GM21619 (cell line): ENCODE results near the gene DDX42.
"Not testable (repeated sequence)": the region's sequence is repeated elsewhere in the genome, so short reads cannot be mapped to it uniquely, and the experiment has no call there.

Experiments used
- ATAC-seq: cut with Tn5 transposase; IDR thresholded peaks from one replicate; pipeline ENCODE4 v1.9.1; 2021; ENCODE audit not compliant: unreplicated experiment

Gene DDX42

GRCh38 chr17:63837962-63838600, 64.1 kb downstream of the DDX42 start:
- ATAC-seq, result no peak

DNA sequence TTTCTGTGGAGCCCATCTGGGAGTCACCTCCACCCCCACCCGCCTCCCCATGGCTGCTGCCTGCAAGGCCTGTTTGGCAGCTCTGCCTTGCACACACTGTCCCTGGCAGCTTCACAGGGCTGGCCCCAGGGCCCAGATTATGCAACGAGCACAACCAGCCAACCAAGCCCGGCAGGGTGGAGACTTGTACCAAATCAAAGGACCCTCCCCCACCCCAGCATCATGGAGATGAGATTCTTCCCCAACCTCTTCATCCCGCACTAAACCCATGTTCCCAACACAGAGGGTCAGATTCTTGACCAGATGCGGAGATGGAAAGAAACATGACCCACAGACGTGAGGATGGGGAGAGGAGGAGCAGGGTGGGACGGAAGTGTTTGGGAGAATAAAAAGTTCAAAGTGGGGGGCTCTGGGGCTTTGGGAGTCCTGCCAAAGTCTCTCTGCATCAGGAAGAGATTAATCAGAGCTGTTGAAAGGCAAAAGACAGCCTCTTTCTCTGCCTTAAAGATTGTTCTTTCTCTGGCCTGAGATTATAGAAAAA, 64.7 kb downstream of the DDX42 start:
- no peak for ATAC-seq

GRCh38 chr17:63840591-63841349, 66.8 kb downstream of the DDX42 start:
- ATAC-seq, result no peak

DNA sequence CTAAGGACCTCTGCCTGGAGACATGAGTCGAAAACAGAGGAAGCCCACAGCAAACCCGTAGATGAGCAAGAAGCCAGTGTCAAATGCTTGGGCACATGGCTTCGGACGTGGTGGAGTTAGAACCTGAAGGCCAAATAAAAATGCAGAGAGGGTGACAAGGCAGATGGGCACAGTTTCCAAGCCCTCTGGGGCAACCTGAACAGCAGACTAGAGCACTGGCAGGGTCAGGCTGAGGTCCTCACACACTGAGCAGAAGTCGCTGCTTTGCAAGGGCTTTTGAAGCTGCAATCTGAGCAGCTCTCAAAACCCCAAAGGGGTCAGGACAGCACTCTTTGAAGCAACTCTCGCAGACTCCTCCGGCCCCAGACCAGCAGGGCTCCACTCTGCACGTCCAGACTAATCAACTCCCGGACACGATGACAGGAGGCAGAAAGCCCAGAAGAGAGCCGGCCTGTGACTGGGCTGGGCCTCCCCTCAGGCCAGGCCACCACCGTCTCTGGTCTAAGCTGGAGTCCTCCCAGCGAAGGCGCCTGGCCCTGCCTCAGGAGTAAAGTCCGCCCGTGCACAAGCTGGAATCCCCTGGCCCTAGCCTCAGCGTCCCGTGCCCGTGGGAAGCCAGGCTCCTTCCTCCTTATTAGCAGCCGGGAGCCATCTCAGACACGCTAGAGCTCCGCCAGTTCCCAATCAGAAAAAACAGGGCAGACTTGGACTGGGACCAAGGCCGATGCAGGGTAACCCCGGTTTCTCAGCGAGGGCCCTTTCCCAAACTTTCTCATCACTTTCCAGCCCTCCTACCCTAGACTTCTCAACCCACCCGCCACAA, 67.6 kb downstream of the DDX42 start:
- no peak for ATAC-seq

- ATAC-seq, result peak; percentile 20
These were observed 68.2 kb downstream of the DDX42 start for GRCh38 chr17:63842173-63842539.

DNA sequence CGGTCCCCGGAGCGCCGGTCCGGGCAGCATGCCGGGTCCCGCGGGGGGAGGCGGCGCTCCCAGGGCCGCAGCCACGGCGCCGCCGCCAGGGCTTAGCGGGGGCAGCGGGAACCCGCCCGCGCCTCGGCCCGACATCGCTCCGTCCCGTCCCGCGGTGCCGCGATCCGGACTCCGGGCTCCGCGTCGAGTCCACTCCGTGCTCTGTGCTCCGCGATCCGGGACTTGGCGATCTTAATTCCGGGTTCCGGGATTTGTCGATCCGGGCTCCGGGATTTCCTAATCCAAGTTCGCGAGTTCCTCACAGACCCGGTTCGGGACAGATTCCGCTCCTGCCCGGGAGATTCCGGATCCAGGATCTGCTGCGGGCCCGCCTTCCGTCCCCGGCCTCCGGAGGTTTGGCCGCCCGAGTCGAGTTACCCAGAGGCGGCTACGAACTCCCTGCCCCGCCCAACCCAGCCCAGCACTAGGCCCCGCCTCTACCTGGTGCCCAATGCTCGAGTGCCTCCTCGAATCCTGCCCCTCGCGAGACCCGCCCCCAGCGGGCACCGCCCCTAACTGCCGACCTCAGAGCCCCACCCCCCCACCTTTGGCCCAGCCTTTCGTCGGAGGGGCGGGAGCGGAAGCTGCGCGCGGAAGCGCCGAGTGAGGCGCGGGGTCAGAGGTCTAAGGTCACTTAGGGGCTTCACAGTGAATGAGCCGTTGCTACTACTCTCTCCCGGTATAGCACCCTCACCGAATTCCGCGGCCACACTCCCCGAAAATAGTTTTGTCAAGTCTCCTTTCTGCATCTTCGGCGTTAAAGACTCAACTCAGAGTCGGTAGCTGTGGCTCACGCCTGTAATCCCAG, 68.8 kb downstream of the DDX42 start, which contains the start of gene SMARCD2:
Gene SMARCD2, minus strand, starts transcription at position 146 of the 847 bp plus-strand sequence. Its CDS starts 11 bp downstream, at position 135.
- ATAC-seq, result peak; percentile 74

GRCh38 chr17:63843387-63843888, 69.5 kb downstream of the DDX42 start:
- not testable (repeated sequence) for ATAC-seq

- no peak for ATAC-seq
These were observed 70.1 kb downstream of the DDX42 start for GRCh38 chr17:63843910-63844677.

DNA sequence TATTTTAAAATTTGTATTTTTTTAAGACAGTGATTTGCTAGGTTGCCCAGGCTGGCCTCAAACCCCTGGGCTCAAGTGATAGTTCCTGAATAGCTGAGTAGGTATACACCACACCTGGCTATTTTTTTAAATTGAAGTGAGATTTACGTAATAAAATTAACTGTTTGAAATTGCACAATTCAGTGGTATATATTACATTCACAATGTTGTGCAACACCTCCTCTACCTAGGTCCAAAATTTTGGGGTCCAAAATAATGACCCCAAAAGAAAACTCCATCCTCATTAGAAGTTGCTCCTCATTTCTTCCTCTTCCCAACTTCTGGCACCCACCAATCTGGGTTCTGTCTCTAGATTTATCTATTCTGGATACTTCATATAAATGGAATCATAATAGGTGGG, 71.5 kb downstream of the DDX42 start:
- no peak for ATAC-seq

DNA sequence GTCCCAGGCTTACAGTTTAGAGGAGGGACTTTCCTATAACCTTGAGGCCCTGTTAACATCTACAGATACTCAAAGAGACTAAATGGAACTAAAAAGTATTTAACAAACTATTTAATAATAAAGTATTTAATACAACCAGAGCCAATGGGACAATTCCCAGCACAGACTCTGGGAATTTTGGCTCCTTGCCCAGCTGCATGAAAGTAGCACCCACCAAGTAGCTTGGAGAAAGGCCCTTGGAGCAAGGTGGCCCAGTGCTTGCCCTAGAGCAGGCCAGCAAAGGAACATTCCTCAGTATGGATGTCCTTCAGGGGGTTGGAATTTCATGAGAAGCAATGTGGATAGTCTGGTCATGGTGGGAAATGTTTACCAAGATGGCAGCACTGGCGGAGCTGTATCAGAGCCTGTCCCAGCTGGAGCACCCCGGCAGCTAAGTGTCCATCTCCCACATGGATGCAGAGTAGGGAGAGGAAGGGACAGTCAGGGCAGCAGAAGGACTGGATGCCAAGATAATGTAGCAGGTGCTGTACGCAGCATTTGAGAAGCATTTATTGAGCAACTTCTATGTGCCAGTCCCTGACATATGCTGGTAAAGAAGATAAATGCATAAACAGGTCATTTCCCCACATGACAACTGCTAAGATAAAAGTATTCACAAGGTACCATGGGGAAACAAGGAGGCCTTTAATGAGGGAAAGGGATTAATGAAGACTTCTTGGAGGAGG, 73.7 kb downstream of the DDX42 start:
- ATAC-seq, result no peak

- ATAC-seq, result peak; percentile 86
These were observed 75.1 kb downstream of the DDX42 start for GRCh38 chr17:63848834-63849689.

DNA sequence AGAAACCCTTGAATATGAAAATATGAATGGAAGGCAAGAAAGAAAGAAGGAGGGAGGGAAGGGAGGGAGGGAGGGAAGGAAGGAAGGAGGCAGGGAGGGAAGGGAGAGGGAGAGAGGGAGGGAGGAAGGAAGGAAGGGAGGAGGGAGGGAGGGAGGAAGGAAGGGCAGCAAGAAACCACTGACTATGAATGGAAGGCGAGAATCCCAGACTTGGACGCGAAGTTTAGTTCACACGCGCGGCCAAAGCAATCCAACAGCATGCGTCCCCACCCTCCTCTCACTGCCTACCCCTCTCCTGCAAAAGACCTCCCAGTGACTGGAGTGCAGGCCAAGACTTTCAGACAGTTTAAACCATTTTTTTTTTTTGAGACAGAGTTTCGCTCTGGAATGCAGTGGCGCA, 76.4 kb downstream of the DDX42 start:
- ATAC-seq, result no peak

DNA sequence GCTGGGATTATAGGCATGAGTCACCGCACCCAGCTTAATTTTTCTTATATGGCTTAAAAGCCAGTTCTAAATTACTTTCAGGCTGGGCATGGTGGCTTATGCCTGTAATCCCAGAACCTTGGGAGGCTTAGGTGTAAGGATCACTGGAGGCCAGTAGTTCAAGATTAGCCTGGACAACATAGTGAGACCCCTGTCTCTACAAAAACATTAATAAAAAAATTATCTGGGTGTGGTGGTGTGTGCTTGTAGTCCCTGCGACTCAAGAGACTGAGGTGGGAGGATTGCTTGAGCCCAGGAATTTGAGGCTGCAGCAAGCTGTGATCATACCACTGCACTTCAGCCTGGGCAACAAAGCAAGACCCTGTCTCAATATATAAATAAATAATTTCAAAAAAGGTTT, 79.3 kb downstream of the DDX42 start:
- ATAC-seq, result no peak

DNA sequence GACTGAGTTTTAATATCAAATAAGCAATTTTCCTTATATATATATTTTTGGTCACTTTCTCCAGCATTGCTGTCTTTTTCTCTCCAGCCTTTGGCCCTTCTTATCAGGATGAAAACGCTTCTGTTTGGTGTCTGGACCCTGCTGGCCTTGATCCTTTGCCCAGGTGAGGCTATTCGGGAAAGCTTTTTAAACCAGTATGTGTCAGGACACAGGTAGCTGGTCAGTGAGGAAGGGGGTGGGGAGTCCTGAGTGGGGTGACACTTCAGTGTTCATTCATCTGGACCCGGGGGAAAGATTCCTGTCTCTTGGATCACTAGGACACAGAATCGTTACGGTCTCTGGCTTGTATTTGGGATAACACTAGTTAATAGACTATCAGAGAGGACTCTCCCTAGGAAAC, 80.7 kb downstream of the DDX42 start:
- no peak for ATAC-seq

- ATAC-seq, result no peak
These were observed 81.2 kb downstream of the DDX42 start for GRCh38 chr17:63855185-63855584.

- not testable (repeated sequence) for ATAC-seq
These were observed 82.5 kb downstream of the DDX42 start for GRCh38 chr17:63856425-63856824.

- no peak for ATAC-seq
These were observed 85.3 kb downstream of the DDX42 start for GRCh38 chr17:63859257-63859656.

GRCh38 chr17:63866625-63867024, 92.7 kb downstream of the DDX42 start:
- ATAC-seq, result not testable (repeated sequence)
